HG03108 (cell line): ENCODE results near the gene BNIP1.
A peak's percentile ranks its signal among the peaks of the same experiment; 100 is the strongest.
"Not testable (repeated sequence)": the region's sequence is repeated elsewhere in the genome, so short reads cannot be mapped to it uniquely, and the experiment has no call there.

Experiments used
- ATAC-seq: cut with Tn5 transposase; IDR thresholded peaks from one replicate; pipeline ENCODE4 v1.9.1; 2021; ENCODE audit warnings: moderate library complexity; ENCODE audit not compliant: unreplicated experiment

BNIP1 gene

GRCh38 chr5:173144200-173145176, at the start of gene BNIP1:
Gene BNIP1 (plus strand): TSS chr5:173144531. CDS start chr5:173144546, 15 bp downstream.
- peak; percentile 78 for ATAC-seq

GRCh38 chr5:173098787-173099186, 45.5 kb upstream of the BNIP1 start:
- ATAC-seq = no peak

- no peak for ATAC-seq
These were observed 44.9 kb upstream of the BNIP1 start for GRCh38 chr5:173099461-173099860.

- ATAC-seq = no peak
These were observed 43.1 kb upstream of the BNIP1 start for GRCh38 chr5:173101245-173101644.

- no peak for ATAC-seq
These were observed 40.9 kb upstream of the BNIP1 start for GRCh38 chr5:173103411-173103810.

- ATAC-seq = no peak
These were observed 35.4 kb upstream of the BNIP1 start for GRCh38 chr5:173108914-173109313.

GRCh38 chr5:173114536-173114935, 29.8 kb upstream of the BNIP1 start:
- no peak for ATAC-seq

- no peak for ATAC-seq
These were observed 24.6 kb upstream of the BNIP1 start for GRCh38 chr5:173119719-173120118.

- ATAC-seq = no peak
These were observed 20.9 kb upstream of the BNIP1 start for GRCh38 chr5:173123416-173123815.

GRCh38 chr5:173132166-173132565, 12.2 kb upstream of the BNIP1 start:
- not testable (repeated sequence) for ATAC-seq

- no peak for ATAC-seq
These were observed 5.6 kb upstream of the BNIP1 start for GRCh38 chr5:173138707-173139106.

- ATAC-seq = no peak
These were observed 4.7 kb upstream of the BNIP1 start for GRCh38 chr5:173139631-173140030.

- no peak for ATAC-seq
These were observed 3.6 kb upstream of the BNIP1 start for GRCh38 chr5:173140769-173141168.

- ATAC-seq = no peak
These were observed 764 bp upstream of the BNIP1 start for GRCh38 chr5:173143567-173143966.

GRCh38 chr5:173148354-173148753, 4.0 kb downstream of the BNIP1 start:
- no peak for ATAC-seq

- ATAC-seq = no peak
These were observed 8.2 kb downstream of the BNIP1 start for GRCh38 chr5:173152547-173152946.

GRCh38 chr5:173153842-173154241, 9.5 kb downstream of the BNIP1 start:
- ATAC-seq = no peak

GRCh38 chr5:173154619-173155018, 10.3 kb downstream of the BNIP1 start:
- ATAC-seq = not testable (repeated sequence)

- no peak for ATAC-seq
These were observed 11.6 kb downstream of the BNIP1 start for GRCh38 chr5:173155912-173156311.

- ATAC-seq = no peak
These were observed 14.0 kb downstream of the BNIP1 start for GRCh38 chr5:173158366-173158765.

GRCh38 chr5:173159256-173159655, 14.9 kb downstream of the BNIP1 start:
- no peak for ATAC-seq

- no peak for ATAC-seq
These were observed 16.8 kb downstream of the BNIP1 start for GRCh38 chr5:173161148-173161547.

GRCh38 chr5:173163219-173163618, 18.9 kb downstream of the BNIP1 start:
- ATAC-seq = no peak
